Testis (tissue), 2 donors: ENCODE results near the gene VN1R5.

ENCODE experiments used
- CTCF ChIP-seq, 3 experiments: fragments of 450-650 bp in 2 of 3; fragments of 200-600 bp in 1 of 3; sonication (generic) in 1 of 3; IDR thresholded peaks; one replicate each; pipeline ENCODE4 v1.5.1; 2016 to 2019; ENCODE audit warnings: antibody characterized with exemption in 3 of 3, mild to moderate bottlenecking in 2 of 3, moderate library complexity in 1 of 3
- POLR2A ChIP-seq: fragments of 450-650 bp; IDR thresholded peaks from one replicate; pipeline ENCODE4 v1.6.1; 2017; ENCODE audit warnings: antibody characterized with exemption, mild to moderate bottlenecking, moderate library complexity

- no peak for TF ChIP-seq POLR2A
- TF ChIP-seq CTCF (IDR thresholded peaks at IDR 0.05), result no peak
These were observed 45.3 kb upstream of the VN1R5 start for GRCh38 chr1:247210376-247211117.
